Right lobe of liver (tissue), 6 donors: ENCODE measurements around the gene ZFPM1. TPM values are rescaled to one million over a fixed set of nuclear protein-coding genes. Genes with fewer than 3 reads are reported as not detected.

ENCODE experiments used
- ATAC-seq, 4 donors: fragments of 200-7000 bp; cut with Tn5 transposase; one replicate each; pipeline ENCODE4 v1.9.1; 2020; ENCODE audit warnings: mild to moderate bottlenecking in 4 of 4, moderate library complexity in 4 of 4
- DNase-seq, 3 donors: peaks; one replicate each; pipeline ENCODE4 v3.0.0-alpha.2; 2020
- H3K27ac ChIP-seq, 3 donors: fragments of 200-600 bp; one replicate each; pipeline ENCODE4 v1.8.0; 2022
- H3K27me3 ChIP-seq, 2 donors: fragments of 200-600 bp; one replicate each; pipeline ENCODE4 v1.8.0; 2022
- H3K36me3 ChIP-seq, 4 donors: fragments of 200-600 bp; sonication (generic) in 1 of 4; one replicate each; pipeline versions ENCODE4 v1.5.1 to v1.8.0; 2017 to 2022; ENCODE audit warnings: control low read depth in 1 of 4
- H3K4me1 ChIP-seq, 4 donors: fragments of 200-600 bp; sonication (generic) in 1 of 4; one replicate each; pipeline versions ENCODE4 v1.5.1 to v1.8.0; 2017 to 2022; ENCODE audit warnings: control low read depth in 1 of 4
- H3K4me3 ChIP-seq, 3 donors: fragments of 200-600 bp; one replicate each; pipeline ENCODE4 v1.8.0; 2022
- H3K9me3 ChIP-seq, 4 donors: fragments of 200-600 bp; sonication (generic) in 1 of 4; one replicate each; pipeline versions ENCODE4 v1.5.1 to v1.8.0; 2017 to 2022; ENCODE audit warnings: control low read depth in 1 of 4
- POLR2A ChIP-seq: fragments of 450-650 bp; IDR thresholded peaks from one replicate; pipeline ENCODE4 v1.6.1; 2017; ENCODE audit warnings: antibody characterized with exemption, mild to moderate bottlenecking
- WGBS: methylation state at CpG from one replicate; pipeline ENCODE4 v1.1.6; 2018; ENCODE audit warnings: low coverage, low lambda C conversion rate; ENCODE audit not compliant: insufficient coverage; ENCODE audit errors: missing lambda C conversion rate; 5-methylcytosine and 5-hydroxymethylcytosine counted together
- intact Hi-C, 2 donors: fragments of 100-400 bp; cut with DNase I; formaldehyde crosslinking; loops; one replicate each; pipeline versions ENCODE4 v1.11.2 to v1.14.1; 2022
- total RNA-seq, 6 experiments: library from RNA; depleted of rRNA in 2 of 6; stranded (reverse); fragments of >200 nt in 2 of 6; fragmentation: NEBNext Ultra II Directional in 3 of 6; extraction: Animal tissue kit (Norgen Biotek cat#: 25700) in 3 of 6; gene quantifications; one replicate each; pipeline versions ENCODE4 v1.1.0 to v1.2.4, GENCODE V29; 2016 to 2023
- TF ChIP-seq, protein P1 (sequence below), 4 donors: fragments of 200-600 bp in 3 of 4; fragments of 450-650 bp in 1 of 4; IDR thresholded peaks; one replicate each; pipeline versions ENCODE4 v1.5.1 to v1.8.0; 2016 to 2022; ENCODE audit warnings: antibody characterized with exemption in 4 of 4, mild to moderate bottlenecking in 2 of 4
- donor health status: DM: no; HTN: yes; CAD: no.
- donor health status: DM: no; HTN: no; CAD: no.
- donor health status: DM: no; HTN: no; CAD: no.
- donor health status: DM: no; HTN: yes; CAD: no.
- donor health status: DM: no; HTN: yes; CAD: no.

Gene ZFPM1
- total RNA-seq, 6 experiments from 2014 or later, result 3.8 to 15.5 (median 8.3) TPM

DNA sequence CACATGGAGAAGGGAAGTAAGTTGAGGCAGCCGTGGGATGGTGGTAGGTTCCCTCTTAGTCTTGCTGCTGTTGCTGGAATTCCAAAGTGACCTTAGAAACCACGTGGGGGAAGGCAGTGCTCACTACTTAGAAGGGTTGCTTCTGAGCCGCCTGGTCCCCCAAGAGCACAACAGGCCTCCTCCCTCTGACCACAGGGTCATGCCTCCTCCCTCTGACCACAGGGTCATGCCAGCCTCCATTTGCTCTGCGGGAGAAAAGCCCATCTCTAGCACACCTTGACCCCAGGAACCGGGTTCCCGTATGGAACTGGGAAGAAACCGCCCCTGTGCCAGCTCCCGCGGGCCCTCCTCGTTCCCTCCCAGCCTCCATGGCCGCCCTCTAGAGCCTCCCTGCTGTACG, 13.4 kb upstream of the ZFPM1 start:
- TF ChIP-seq, protein P1, sequence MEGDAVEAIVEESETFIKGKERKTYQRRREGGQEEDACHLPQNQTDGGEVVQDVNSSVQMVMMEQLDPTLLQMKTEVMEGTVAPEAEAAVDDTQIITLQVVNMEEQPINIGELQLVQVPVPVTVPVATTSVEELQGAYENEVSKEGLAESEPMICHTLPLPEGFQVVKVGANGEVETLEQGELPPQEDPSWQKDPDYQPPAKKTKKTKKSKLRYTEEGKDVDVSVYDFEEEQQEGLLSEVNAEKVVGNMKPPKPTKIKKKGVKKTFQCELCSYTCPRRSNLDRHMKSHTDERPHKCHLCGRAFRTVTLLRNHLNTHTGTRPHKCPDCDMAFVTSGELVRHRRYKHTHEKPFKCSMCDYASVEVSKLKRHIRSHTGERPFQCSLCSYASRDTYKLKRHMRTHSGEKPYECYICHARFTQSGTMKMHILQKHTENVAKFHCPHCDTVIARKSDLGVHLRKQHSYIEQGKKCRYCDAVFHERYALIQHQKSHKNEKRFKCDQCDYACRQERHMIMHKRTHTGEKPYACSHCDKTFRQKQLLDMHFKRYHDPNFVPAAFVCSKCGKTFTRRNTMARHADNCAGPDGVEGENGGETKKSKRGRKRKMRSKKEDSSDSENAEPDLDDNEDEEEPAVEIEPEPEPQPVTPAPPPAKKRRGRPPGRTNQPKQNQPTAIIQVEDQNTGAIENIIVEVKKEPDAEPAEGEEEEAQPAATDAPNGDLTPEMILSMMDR (IDR thresholded peaks at IDR 0.05), result no peak
- TF ChIP-seq POLR2A, result no peak
- Histone ChIP-seq H3K27me3 (no peaks in the 10 kb centered on the region), H3K36me3 (no peaks in the 10 kb centered on the region), H3K4me1 (peaks cover 0 to 9% (median 4%) of the 10 kb centered on the region in 4 donors), H3K4me3 (no peak overlapping the region), H3K9me3 (no peaks in the 10 kb centered on the region), H3K27ac (no peak overlapping the region)
- ATAC-seq (no peak), DNase-seq (no peak)
- intact Hi-C loops, result loop anchor here (5.0 kb wide), 3 partner anchors 88 to 123 kb away; no protein-coding TSS in a partner anchor
- 80% methylated on average over 1 of the region's 12 CpGs for WGBS

DNA sequence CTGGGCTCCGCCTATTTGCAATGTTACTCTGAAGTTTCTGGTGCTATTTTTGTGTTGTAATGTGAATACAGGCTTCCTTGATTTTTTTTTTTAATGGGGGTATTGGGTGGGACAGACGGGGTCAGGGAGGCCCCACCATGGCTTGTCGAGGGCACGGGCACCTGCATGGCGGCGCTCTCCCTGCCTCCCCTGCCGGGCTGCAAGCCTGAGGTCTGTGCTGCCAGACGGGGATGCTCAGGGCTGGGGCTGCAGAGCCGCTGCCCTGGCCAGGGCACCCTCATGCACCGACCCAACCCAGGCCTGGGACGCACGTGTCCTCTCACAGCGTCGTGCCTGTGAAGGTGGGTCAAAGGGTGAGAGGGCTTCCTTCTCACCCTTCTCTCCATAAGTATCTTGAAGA, 13.0 kb upstream of the ZFPM1 start:
- peaks cover 0 to 9% (median 4%) of the 10 kb centered on the region in 4 donors for H3K4me1 ChIP-seq
- no peak overlapping the region for H3K4me3 ChIP-seq
- H3K27me3 ChIP-seq, result no peaks in the 10 kb centered on the region
- H3K36me3 ChIP-seq, result no peaks in the 10 kb centered on the region
- intact Hi-C loops, result loop anchor here (5.0 kb wide), 3 partner anchors 87 to 122 kb away; no protein-coding TSS in a partner anchor
- H3K9me3 ChIP-seq, result no peaks in the 10 kb centered on the region
- TF ChIP-seq POLR2A, result no peak
- TF ChIP-seq, protein P1 (IDR thresholded peaks at IDR 0.05), result no peak
- ATAC-seq (no peak), DNase-seq (no peak)
- H3K27ac ChIP-seq, result no peak overlapping the region
- 53% methylated on average over 5 of the region's 14 CpGs for WGBS

DNA sequence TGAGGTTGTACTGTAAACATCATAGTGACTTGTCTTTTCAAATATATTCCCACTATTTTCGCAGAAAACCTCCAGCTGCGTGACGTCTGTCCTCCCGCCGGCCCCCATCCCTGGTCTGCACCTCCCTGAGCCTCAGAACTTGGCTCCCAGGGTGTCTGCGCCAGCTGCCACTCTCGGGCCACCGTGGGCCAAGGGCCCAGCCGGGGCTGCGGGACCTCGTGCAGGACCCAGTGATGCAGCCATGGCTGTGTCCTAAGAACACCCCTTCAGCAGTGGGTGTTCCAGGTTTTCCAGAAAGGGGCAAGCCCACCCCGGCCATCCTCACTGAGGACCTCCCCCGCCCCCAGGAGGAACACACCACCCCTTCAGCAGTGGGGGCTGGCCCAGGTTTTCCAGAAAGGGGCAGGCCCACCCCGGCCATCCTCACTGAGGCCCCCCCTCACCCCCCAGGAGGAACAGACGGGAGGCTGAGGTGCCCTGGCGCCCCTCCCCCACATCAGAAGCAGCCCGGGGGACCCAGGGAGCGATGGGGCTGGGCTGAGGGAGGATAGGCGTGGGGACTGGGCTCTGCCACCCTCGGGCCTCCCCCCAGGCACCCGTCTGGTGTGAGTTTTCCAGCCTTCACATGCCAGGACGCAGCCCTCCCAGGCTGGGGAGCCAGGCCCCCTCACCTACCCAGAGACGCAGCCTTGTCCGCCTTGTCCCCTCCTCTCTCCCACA, 12.2 kb upstream of the ZFPM1 start:
- H3K4me3 ChIP-seq, result no peak overlapping the region
- intact Hi-C loops, result loop anchor here (5.0 kb wide), 3 partner anchors 86 to 121 kb away; no protein-coding TSS in a partner anchor
- ATAC-seq (no peak), DNase-seq (no peak)
- H3K27me3 ChIP-seq, result no peaks in the 10 kb centered on the region
- peaks cover 0 to 9% (median 4%) of the 10 kb centered on the region in 4 donors for H3K4me1 ChIP-seq
- no peak overlapping the region for H3K27ac ChIP-seq
- H3K9me3 ChIP-seq, result no peaks in the 10 kb centered on the region
- H3K36me3 ChIP-seq, result no peaks in the 10 kb centered on the region
- no peak for TF ChIP-seq POLR2A
- TF ChIP-seq, protein P1 (IDR thresholded peaks at IDR 0.05), result no peak
- 100% methylated on average over 1 of the region's 24 CpGs for WGBS

DNA sequence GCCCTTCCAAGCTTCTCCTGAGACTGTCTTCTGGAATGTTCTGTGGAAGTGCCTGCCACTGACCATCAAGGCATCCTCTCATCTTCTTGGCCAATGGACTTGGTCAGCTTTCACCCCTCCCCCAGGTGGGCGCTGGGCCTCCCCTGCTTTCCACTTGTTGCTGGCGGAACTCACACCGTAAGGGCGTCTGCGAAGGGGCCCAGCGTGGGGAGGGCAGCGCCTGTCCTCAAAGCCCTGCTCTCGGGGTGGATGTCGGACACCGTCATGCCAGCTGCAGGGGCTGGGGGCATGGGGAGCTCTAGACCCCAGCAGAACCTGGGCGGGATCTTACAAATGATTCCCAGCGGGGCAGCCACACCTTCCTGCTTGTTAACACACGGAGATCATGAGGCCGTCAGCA, 11.6 kb upstream of the ZFPM1 start:
- intact Hi-C loops, result loop anchor here (5.0 kb wide), 3 partner anchors 86 to 121 kb away; no protein-coding TSS in a partner anchor
- TF ChIP-seq, protein P1 (IDR thresholded peaks at IDR 0.05), result no peak
- TF ChIP-seq POLR2A, result no peak
- Histone ChIP-seq H3K27me3 (no peaks in the 10 kb centered on the region), H3K4me3 (no peak overlapping the region), H3K27ac (no peak overlapping the region), H3K9me3 (no peaks in the 10 kb centered on the region), H3K4me1 (peaks cover 0 to 9% (median 4%) of the 10 kb centered on the region in 4 donors), H3K36me3 (no peaks in the 10 kb centered on the region)
- DNase-seq (no peak), ATAC-seq (no peak)
- 90% methylated on average over 2 of the region's 14 CpGs for WGBS
